Stimulated activated CD8-positive, alpha-beta memory T cell treated with anti-CD3 and anti-CD28 coated beads, Interleukin-15, amount 100 ng/mL, for 4 hours (primary cell): ENCODE data around the gene PLXNC1.
A peak's percentile ranks its signal among the peaks of the same experiment; 100 is the strongest.

ENCODE experiments used
- DNase-seq, 2 donors: peaks; one replicate each; pipeline ENCODE4 v3.0.0-alpha.2; 2020; ENCODE audit warnings: low read depth in 2 of 2

PLXNC1 gene

GRCh38 chr12:94147991-94148738 is at the start of gene PLXNC1:
Gene PLXNC1 (plus strand): TSS chr12:94148577. CDS start chr12:94148972, 395 bp downstream.
- DNase-seq = peak; percentile 46 to 54

GRCh38 chr12:94099191-94099590 is 49.2 kb upstream of the PLXNC1 start:
- no peak for DNase-seq

- DNase-seq = no peak
These were observed 48.7 kb upstream of the PLXNC1 start for GRCh38 chr12:94099632-94100031.

GRCh38 chr12:94100211-94100627 is 48.2 kb upstream of the PLXNC1 start:
- DNase-seq = no peak

GRCh38 chr12:94100990-94101737 is 47.2 kb upstream of the PLXNC1 start:
- peak; percentile 56 to 59 for DNase-seq

GRCh38 chr12:94101738-94102660 is 46.4 kb upstream of the PLXNC1 start:
- peak; percentile 57 to 70 for DNase-seq

- no peak for DNase-seq
These were observed 44.4 kb upstream of the PLXNC1 start for GRCh38 chr12:94103986-94104385.

GRCh38 chr12:94107910-94108309 is 40.5 kb upstream of the PLXNC1 start:
- DNase-seq = no peak

- DNase-seq = peak; percentile 26 to 51
These were observed 39.2 kb upstream of the PLXNC1 start for GRCh38 chr12:94109160-94109559.

- no peak for DNase-seq
These were observed 38.1 kb upstream of the PLXNC1 start for GRCh38 chr12:94110258-94110657.

- no peak for DNase-seq
These were observed 37.1 kb upstream of the PLXNC1 start for GRCh38 chr12:94111302-94111701.

GRCh38 chr12:94112121-94112520 is 36.3 kb upstream of the PLXNC1 start:
- DNase-seq = no peak

GRCh38 chr12:94114166-94114565 is 34.2 kb upstream of the PLXNC1 start:
- DNase-seq = no peak

GRCh38 chr12:94116191-94116590 is 32.2 kb upstream of the PLXNC1 start:
- DNase-seq = no peak

- DNase-seq = no peak
These were observed 26.5 kb upstream of the PLXNC1 start for GRCh38 chr12:94121886-94122285.

- DNase-seq = no peak
These were observed 25.8 kb upstream of the PLXNC1 start for GRCh38 chr12:94122591-94122990.

- no peak for DNase-seq
These were observed 25.2 kb upstream of the PLXNC1 start for GRCh38 chr12:94123127-94123526.

- DNase-seq = no peak
These were observed 22.3 kb upstream of the PLXNC1 start for GRCh38 chr12:94126067-94126466.

- DNase-seq = no peak
These were observed 20.9 kb upstream of the PLXNC1 start for GRCh38 chr12:94127239-94128131.

GRCh38 chr12:94128280-94128679 is 20.1 kb upstream of the PLXNC1 start:
- DNase-seq = no peak
